SHP77 (cell line): ENCODE measurements around the gene PARP12.

Source experiments
- DNase-seq, 2 experiments: peaks; one replicate each; lab custom pipeline; 2025; lab: John Stamatoyannopoulos, UW

PARP12 gene

GRCh38 chr7:140015471-140015970, 47.2 kb downstream of the PARP12 start:
- DNase-seq: no peak

GRCh38 chr7:140014123-140014522, 48.6 kb downstream of the PARP12 start:
- no peak for DNase-seq

- DNase-seq: no peak
Observed at GRCh38 chr7:140013676-140014075, 49.1 kb downstream of the PARP12 start.

GRCh38 chr7:140010194-140010895, 52.4 kb downstream of the PARP12 start:
- DNase-seq: no peak

GRCh38 chr7:140009735-140010134, 53.0 kb downstream of the PARP12 start:
- DNase-seq: no peak

GRCh38 chr7:140008755-140009610, 53.8 kb downstream of the PARP12 start:
- no peak for DNase-seq

GRCh38 chr7:140007051-140007690, 55.6 kb downstream of the PARP12 start:
- no peak for DNase-seq

GRCh38 chr7:140006600-140006999, 56.2 kb downstream of the PARP12 start:
- DNase-seq: no peak

GRCh38 chr7:140005754-140006503, 56.8 kb downstream of the PARP12 start:
- peak; percentile 9 to 45 for DNase-seq

- no peak for DNase-seq
Observed at GRCh38 chr7:140005341-140005740, 57.4 kb downstream of the PARP12 start.

GRCh38 chr7:140004672-140005071, 58.1 kb downstream of the PARP12 start:
- no peak for DNase-seq

- peak in 1 of 2 experiments; percentile 40 for DNase-seq
Observed at GRCh38 chr7:140003913-140004382, 58.8 kb downstream of the PARP12 start.

- DNase-seq: no peak
Observed at GRCh38 chr7:140000666-140001268, 62.0 kb downstream of the PARP12 start.

GRCh38 chr7:139999516-139999915, 63.2 kb downstream of the PARP12 start:
- no peak for DNase-seq

- no peak for DNase-seq
Observed at GRCh38 chr7:139998572-139998971, 64.2 kb downstream of the PARP12 start.

- DNase-seq: no peak
Observed at GRCh38 chr7:139995017-139995915, 67.5 kb downstream of the PARP12 start.

GRCh38 chr7:139994356-139994755, 68.4 kb downstream of the PARP12 start:
- DNase-seq: no peak

- DNase-seq: no peak
Observed at GRCh38 chr7:139993592-139993991, 69.2 kb downstream of the PARP12 start.

GRCh38 chr7:139993169-139993568, 69.6 kb downstream of the PARP12 start:
- DNase-seq: no peak

- no peak for DNase-seq
Observed at GRCh38 chr7:139992353-139993044, 70.3 kb downstream of the PARP12 start.
